Gastroesophageal sphincter (tissue), 4 donors: Measurements from ENCODE around the gene PARD3B. TPM values are rescaled to one million over a fixed set of nuclear protein-coding genes. Genes with fewer than 3 reads are reported as not detected.

Experiments used
- ATAC-seq: fragments of 150-250 bp; one replicate; pipeline ENCODE4 v1.9.1; 2016; ENCODE audit warnings: mild to moderate bottlenecking, moderate library complexity
- H3K27ac ChIP-seq, 4 donors: fragments of 200-600 bp; sonication (generic) in 3 of 4; 1 replicate in 3 of 4; 2 replicates in 1 of 4; pipeline ENCODE4 v1.5.1; 2016 to 2019
- H3K27me3 ChIP-seq: fragments of 200-600 bp; sonication (generic); one replicate; pipeline ENCODE4 v1.5.1; 2019
- H3K36me3 ChIP-seq, 2 donors: fragments of 200-600 bp; sonication (generic); one replicate each; pipeline ENCODE4 v1.5.1; 2019; ENCODE audit warnings: control low read depth in 1 of 2
- H3K4me1 ChIP-seq, 3 donors: fragments of 200-600 bp; sonication (generic); 1 replicate in 2 of 3; 2 replicates in 1 of 3; pipeline ENCODE4 v1.5.1; 2016 to 2019; ENCODE audit warnings: control low read depth in 2 of 3
- H3K4me3 ChIP-seq, 2 donors: fragments of 200-600 bp; sonication (generic); one replicate each; pipeline ENCODE4 v1.5.1; 2019; ENCODE audit warnings: mild to moderate bottlenecking in 1 of 2, moderate library complexity in 1 of 2
- H3K9me3 ChIP-seq, 3 donors: fragments of 200-600 bp; sonication (generic); one replicate each; pipeline ENCODE4 v1.5.1; 2017 to 2019; ENCODE audit warnings: control low read depth in 2 of 3
- EP300 ChIP-seq: sonication (generic); formaldehyde crosslinking; IDR thresholded peaks from one replicate; pipeline ENCODE4 v1.6.1; 2017; ENCODE audit warnings: antibody characterized with exemption, mild to moderate bottlenecking
- POLR2A ChIP-seq, 2 donors: fragments of 450-650 bp; IDR thresholded peaks; one replicate each; pipeline ENCODE4 v1.6.1; 2017; ENCODE audit warnings: antibody characterized with exemption in 2 of 2, mild to moderate bottlenecking in 2 of 2, moderate library complexity in 1 of 2
- POLR2AphosphoS5 ChIP-seq: sonication (generic); formaldehyde crosslinking; IDR thresholded peaks from one replicate; pipeline ENCODE4 v1.6.1; 2017; ENCODE audit warnings: antibody characterized with exemption
- WGBS, 2 donors: methylation state at CpG; one replicate each; pipeline ENCODE4 v1.1.5; 2018; ENCODE audit warnings: low coverage in 1 of 2; 5-methylcytosine and 5-hydroxymethylcytosine counted together
- total RNA-seq, 4 donors: library from RNA; depleted of rRNA; stranded (reverse); fragments of >200 nt; gene quantifications; one replicate each; pipeline ENCODE4 v1.1.0, GENCODE V29; 2016
- TF ChIP-seq, protein P1 (sequence below), 4 experiments: fragments of 200-600 bp in 2 of 4; fragments of 450-650 bp in 2 of 4; sonication (generic) in 1 of 4; IDR thresholded peaks; one replicate each; pipeline ENCODE4 v1.5.1; 2017 to 2019; ENCODE audit warnings: antibody characterized with exemption in 4 of 4, mild to moderate bottlenecking in 2 of 4, moderate library complexity in 2 of 4

The PARD3B gene
- total RNA-seq, 4 donors from 2014 or later, result 29.6 to 42.2 (median 41.0) TPM

DNA sequence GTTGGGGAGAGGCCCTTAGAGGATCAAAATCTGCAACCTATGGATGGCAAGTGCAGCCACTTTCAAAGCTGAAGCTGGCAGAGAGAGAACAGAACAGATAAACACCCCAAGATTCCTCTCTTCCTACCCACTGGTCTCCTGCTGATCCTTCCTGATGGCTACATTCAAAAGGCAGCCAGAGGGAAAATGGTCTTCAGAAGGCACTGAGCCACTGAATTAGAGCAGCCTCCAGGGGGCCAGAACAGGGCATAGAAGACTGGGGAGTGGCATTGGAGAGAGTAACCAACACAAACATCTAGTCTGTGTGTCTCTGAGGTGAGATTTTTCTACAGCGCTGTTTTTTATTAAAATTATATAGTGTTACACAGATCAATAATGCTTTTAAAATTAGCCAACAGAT is 432.6 kb downstream of the PARD3B start:
- WGBS, 2 donors, result 0% methylated on average over 1 of the region's 1 CpG
- no peak overlapping the region for H3K27ac ChIP-seq
- no peaks in the 10 kb centered on the region for H3K9me3 ChIP-seq
- TF ChIP-seq POLR2AphosphoS5, result no peak
- TF ChIP-seq, protein P1, sequence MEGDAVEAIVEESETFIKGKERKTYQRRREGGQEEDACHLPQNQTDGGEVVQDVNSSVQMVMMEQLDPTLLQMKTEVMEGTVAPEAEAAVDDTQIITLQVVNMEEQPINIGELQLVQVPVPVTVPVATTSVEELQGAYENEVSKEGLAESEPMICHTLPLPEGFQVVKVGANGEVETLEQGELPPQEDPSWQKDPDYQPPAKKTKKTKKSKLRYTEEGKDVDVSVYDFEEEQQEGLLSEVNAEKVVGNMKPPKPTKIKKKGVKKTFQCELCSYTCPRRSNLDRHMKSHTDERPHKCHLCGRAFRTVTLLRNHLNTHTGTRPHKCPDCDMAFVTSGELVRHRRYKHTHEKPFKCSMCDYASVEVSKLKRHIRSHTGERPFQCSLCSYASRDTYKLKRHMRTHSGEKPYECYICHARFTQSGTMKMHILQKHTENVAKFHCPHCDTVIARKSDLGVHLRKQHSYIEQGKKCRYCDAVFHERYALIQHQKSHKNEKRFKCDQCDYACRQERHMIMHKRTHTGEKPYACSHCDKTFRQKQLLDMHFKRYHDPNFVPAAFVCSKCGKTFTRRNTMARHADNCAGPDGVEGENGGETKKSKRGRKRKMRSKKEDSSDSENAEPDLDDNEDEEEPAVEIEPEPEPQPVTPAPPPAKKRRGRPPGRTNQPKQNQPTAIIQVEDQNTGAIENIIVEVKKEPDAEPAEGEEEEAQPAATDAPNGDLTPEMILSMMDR (IDR thresholded peaks at IDR 0.05), result no peak
- TF ChIP-seq EP300, result no peak
- TF ChIP-seq POLR2A (IDR thresholded peaks at IDR 0.05), result no peak
- H3K4me3 ChIP-seq, result no peak overlapping the region
- no peaks in the 10 kb centered on the region for H3K36me3 ChIP-seq
- no peak for ATAC-seq
- peaks cover 0 to 15% (median 0%) of the 10 kb centered on the region in 3 donors for H3K4me1 ChIP-seq
- no peaks in the 10 kb centered on the region for H3K27me3 ChIP-seq

DNA sequence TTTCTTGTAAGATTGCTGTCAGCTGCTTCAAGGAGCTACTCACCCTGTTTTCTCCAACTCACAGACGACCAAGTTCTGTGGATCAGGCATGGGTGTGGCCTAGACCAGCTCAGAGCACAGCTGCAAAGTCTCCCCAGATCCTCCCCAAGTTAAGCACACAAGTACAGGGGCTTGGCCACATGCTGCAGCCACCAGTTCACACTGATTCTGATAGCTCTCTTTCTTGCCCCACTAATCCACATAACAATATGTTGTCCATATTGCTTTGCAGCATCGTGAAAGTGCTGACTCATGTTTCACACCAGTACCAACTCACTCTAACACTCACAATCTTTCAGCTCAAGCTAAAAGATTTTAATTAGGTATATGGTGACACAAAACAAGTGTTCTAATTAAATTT is 437.0 kb downstream of the PARD3B start:
- H3K27ac ChIP-seq, result no peak overlapping the region
- no peak overlapping the region for H3K4me3 ChIP-seq
- 55 to 80% methylated on average over 1 to 2 of the region's 2 CpGs for WGBS, 2 donors
- no peaks in the 10 kb centered on the region for H3K9me3 ChIP-seq
- TF ChIP-seq, protein P1 (IDR thresholded peaks at IDR 0.05), result no peak
- TF ChIP-seq POLR2AphosphoS5, result no peak
- no peak for TF ChIP-seq POLR2A (IDR thresholded peaks at IDR 0.05)
- TF ChIP-seq EP300, result no peak
- no peak for ATAC-seq
- peaks cover 0 to 6% (median 0%) of the 10 kb centered on the region in 3 donors for H3K4me1 ChIP-seq
- no peaks in the 10 kb centered on the region for H3K27me3 ChIP-seq
- H3K36me3 ChIP-seq, result no peaks in the 10 kb centered on the region

DNA sequence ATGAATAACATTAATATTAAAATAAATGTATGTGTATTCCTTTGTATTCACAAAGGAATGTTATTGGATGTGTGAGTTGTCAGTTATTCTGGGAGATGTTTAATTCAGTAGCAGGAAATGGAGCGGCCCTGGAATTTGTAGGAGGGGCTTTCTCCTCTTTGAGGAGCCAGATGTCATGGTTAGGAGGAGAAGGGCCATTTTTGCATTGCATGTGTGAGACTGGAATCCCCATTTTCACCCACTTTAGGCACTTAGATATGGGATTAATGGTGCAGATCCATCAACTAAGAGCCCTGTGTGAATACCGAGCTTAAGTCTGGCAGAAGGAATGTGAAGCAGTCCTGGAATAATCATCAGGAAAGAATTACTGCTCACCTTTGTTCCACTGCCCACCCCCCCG is 439.2 kb downstream of the PARD3B start:
- H3K9me3 ChIP-seq, result no peaks in the 10 kb centered on the region
- no peak overlapping the region for H3K4me3 ChIP-seq
- H3K27me3 ChIP-seq, result no peaks in the 10 kb centered on the region
- peaks cover 0 to 6% (median 0%) of the 10 kb centered on the region in 3 donors for H3K4me1 ChIP-seq
- no peak overlapping the region for H3K27ac ChIP-seq
- TF ChIP-seq, protein P1 (IDR thresholded peaks at IDR 0.05), result no peak
- TF ChIP-seq EP300 (no peak), POLR2AphosphoS5 (no peak), POLR2A (IDR thresholded peaks at IDR 0.05) (no peak)
- ATAC-seq, result no peak
- 80 to 83% methylated on average over 1 to 2 of the region's 3 CpGs for WGBS, 2 donors
- H3K36me3 ChIP-seq, result no peaks in the 10 kb centered on the region

DNA sequence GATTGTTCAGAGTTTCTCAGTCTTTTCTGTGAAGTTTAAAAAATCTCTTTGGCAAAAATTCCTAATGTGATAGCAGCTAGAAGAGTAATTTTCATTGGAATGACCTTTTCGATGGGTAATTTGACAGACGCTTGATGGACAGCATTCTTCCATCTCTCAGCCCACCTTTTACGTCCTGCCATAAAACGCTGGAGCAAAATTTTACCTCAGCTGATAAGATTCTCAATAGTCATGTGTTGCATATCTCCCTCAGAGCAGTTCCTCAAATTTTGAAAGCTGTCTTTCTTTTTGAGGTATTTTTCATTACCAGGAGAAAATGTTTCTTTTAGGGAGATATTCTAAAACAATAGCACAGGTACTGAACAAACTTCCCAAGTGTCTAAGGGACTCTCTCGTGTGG is 441.4 kb downstream of the PARD3B start:
- no peak overlapping the region for H3K27ac ChIP-seq
- TF ChIP-seq EP300, result no peak
- TF ChIP-seq POLR2A (IDR thresholded peaks at IDR 0.05), result no peak
- TF ChIP-seq, protein P1 (IDR thresholded peaks at IDR 0.05), result no peak
- no peak for TF ChIP-seq POLR2AphosphoS5
- WGBS, 2 donors, result 79 to 85% methylated on average over 5 of the region's 5 CpGs
- no peaks in the 10 kb centered on the region for H3K27me3 ChIP-seq
- H3K4me1 ChIP-seq, result peaks cover 0 to under 1% (median 0%) of the 10 kb centered on the region in 3 donors
- no peak for ATAC-seq
- H3K4me3 ChIP-seq, result no peak overlapping the region
- H3K36me3 ChIP-seq, result no peaks in the 10 kb centered on the region
- H3K9me3 ChIP-seq, result no peaks in the 10 kb centered on the region

DNA sequence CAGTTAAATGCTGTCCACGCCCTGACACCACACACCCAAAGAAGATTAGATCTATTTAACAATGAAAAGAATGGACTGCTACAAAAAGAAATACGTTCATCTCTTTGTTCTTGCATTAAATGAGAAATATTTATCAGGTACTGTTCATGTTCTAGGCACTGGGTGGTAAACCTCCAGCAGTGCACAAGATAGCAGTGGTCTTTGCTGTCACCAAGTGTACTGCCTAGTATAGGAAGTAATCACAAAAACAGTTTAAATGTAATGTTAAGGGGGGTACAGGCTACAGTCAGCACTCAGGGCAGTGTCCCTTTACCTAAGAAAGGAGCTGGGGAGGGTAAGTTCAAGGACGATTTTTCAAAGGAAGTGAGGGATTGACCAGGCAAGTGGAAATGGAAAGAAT is 443.6 kb downstream of the PARD3B start:
- no peak overlapping the region for H3K27ac ChIP-seq
- H3K27me3 ChIP-seq, result no peaks in the 10 kb centered on the region
- no peaks in the 10 kb centered on the region for H3K9me3 ChIP-seq
- ATAC-seq, result no peak
- TF ChIP-seq POLR2A (IDR thresholded peaks at IDR 0.05), result no peak
- no peak for TF ChIP-seq POLR2AphosphoS5
- TF ChIP-seq EP300, result no peak
- no peak overlapping the region for H3K4me3 ChIP-seq
- H3K36me3 ChIP-seq, result no peaks in the 10 kb centered on the region
- 77 to 81% methylated on average over 3 of the region's 3 CpGs for WGBS, 2 donors
- H3K4me1 ChIP-seq, result no peaks in the 10 kb centered on the region
